Osteocyte (in vitro differentiated cells): ENCODE measurements around the gene ITCH. TPM values are rescaled to one million over a fixed set of nuclear protein-coding genes. Genes with fewer than 3 reads are reported as not detected.
"Not testable (repeated sequence)": the region's sequence is repeated elsewhere in the genome, so short reads cannot be mapped to it uniquely, and the experiment has no call there.

Experiments used
- DNase-seq: peaks from one replicate; pipeline ENCODE4 v3.0.0; 2021; ENCODE audit warnings: mixed read lengths; ENCODE audit not compliant: unreplicated experiment; ENCODE audit errors: extremely low spot score
- H3K27ac Mint-ChIP-seq: one replicate; pipeline ENCODE4 v1.8.0; 2021; ENCODE audit warnings: mild to moderate bottlenecking, mixed read lengths; ENCODE audit not compliant: unreplicated experiment
- H3K27me3 Mint-ChIP-seq: one replicate; pipeline ENCODE4 v1.8.0; 2021; ENCODE audit warnings: mixed read lengths; ENCODE audit not compliant: unreplicated experiment
- H3K36me3 Mint-ChIP-seq: one replicate; pipeline ENCODE4 v1.8.0; 2021; ENCODE audit warnings: mixed read lengths; ENCODE audit not compliant: unreplicated experiment
- H3K4me1 Mint-ChIP-seq: one replicate; pipeline ENCODE4 v1.8.0; 2021; ENCODE audit warnings: mixed read lengths; ENCODE audit not compliant: unreplicated experiment
- H3K4me3 Mint-ChIP-seq: one replicate; pipeline ENCODE4 v1.8.0; 2021; ENCODE audit warnings: mild to moderate bottlenecking, moderate library complexity, mixed read lengths; ENCODE audit not compliant: unreplicated experiment
- H3K9me3 Mint-ChIP-seq: one replicate; pipeline ENCODE4 v1.8.0; 2021; ENCODE audit warnings: mixed read lengths; ENCODE audit not compliant: unreplicated experiment
- CTCF ChIP-seq: fragments of 200-600 bp; sonication (generic); IDR thresholded peaks from 2 replicates; pipeline ENCODE4 v1.5.0; 2021; ENCODE audit warnings: antibody characterized with exemption, mild to moderate bottlenecking, moderate library complexity
- total RNA-seq: library from RNA; stranded (reverse); gene quantifications from 2 replicates; pipeline ENCODE4 v1.2.1, GENCODE V29; 2021

Gene ITCH
- total RNA-seq, 1 donor from 2014 or later, result 55.4 TPM

- Mint-ChIP-seq H3K9me3 (no peaks in the 10 kb centered on the region), H3K36me3 (peaks cover 17% of the 10 kb centered on the region), H3K4me1 (peaks cover 3% of the 10 kb centered on the region), H3K27me3 (no peaks in the 10 kb centered on the region), H3K27ac (no peak overlapping the region), H3K4me3 (no peak overlapping the region)
- DNase-seq, result no peak
- TF ChIP-seq CTCF, result no peak
Observed at GRCh38 chr20:34375977-34376430, 12.9 kb downstream of the ITCH start.

- no peak overlapping the region for H3K27ac Mint-ChIP-seq
- no peaks in the 10 kb centered on the region for H3K27me3 Mint-ChIP-seq
- peaks cover 20% of the 10 kb centered on the region for H3K36me3 Mint-ChIP-seq
- H3K4me3 Mint-ChIP-seq, result no peak overlapping the region
- TF ChIP-seq CTCF, result no peak
- H3K9me3 Mint-ChIP-seq, result no peaks in the 10 kb centered on the region
- peaks cover 3% of the 10 kb centered on the region for H3K4me1 Mint-ChIP-seq
- peak; percentile 57 for DNase-seq
Observed at GRCh38 chr20:34377072-34377847, 14.2 kb downstream of the ITCH start.

DNA sequence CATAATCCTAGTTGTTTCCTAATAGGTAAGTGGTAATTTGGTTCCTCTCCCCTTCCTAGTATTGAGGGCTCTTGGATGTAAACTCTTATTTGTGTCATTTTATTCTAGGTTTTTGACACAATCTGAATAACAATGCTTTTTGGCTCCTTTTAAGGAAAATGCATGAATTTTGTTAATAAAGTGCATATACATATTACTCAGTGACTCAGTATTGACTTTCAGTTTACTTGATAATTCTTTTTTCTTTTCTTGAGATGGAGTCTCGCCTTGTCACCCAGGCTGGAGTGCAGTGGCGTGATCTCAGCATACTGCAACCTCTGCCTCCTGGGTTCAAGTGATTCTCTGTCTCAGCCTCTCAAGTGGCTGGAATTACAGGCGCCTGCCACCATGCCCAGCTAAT is 19.1 kb downstream of the ITCH start:
- Mint-ChIP-seq H3K27me3 (no peaks in the 10 kb centered on the region), H3K36me3 (peaks cover 14% of the 10 kb centered on the region), H3K4me3 (no peak overlapping the region), H3K27ac (no peak overlapping the region), H3K4me1 (peaks cover 17% of the 10 kb centered on the region), H3K9me3 (no peaks in the 10 kb centered on the region)
- DNase-seq, result no peak
- no peak for TF ChIP-seq CTCF

DNA sequence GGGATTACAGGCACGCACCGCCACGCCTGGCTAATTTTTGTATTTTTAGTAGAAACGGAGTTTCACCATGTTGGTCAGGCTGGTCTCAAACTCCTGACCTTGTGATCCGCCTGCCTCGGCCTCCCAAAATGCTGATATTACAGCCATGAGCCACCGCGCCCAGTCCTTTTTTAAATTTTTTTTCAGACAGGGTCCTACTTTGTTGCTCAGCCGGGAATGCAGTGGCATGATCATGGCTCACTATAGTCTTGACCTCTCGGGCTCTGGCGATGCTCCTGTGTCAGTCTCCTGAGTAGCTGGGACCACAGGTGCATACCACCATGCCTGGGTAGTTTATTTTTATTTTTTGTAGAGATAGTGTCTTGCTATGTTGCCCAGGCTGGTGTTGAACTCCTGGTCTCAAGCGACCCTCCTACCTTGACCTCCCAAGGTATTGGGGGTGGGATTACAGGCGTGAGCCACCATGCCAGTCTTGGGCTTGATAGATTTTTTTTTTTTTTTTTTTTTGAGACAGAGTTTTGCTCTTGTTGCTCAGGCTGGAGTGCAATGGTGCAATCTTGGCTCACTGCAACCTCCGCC is 19.9 kb downstream of the ITCH start:
- H3K4me1 Mint-ChIP-seq, result peaks cover 17% of the 10 kb centered on the region
- peak; percentile 59 for DNase-seq
- peaks cover 14% of the 10 kb centered on the region for H3K36me3 Mint-ChIP-seq
- not testable (repeated sequence) for H3K9me3 Mint-ChIP-seq, H3K27ac Mint-ChIP-seq, H3K27me3 Mint-ChIP-seq, H3K4me3 Mint-ChIP-seq

- Mint-ChIP-seq H3K27ac (no peak overlapping the region), H3K9me3 (no peaks in the 10 kb centered on the region), H3K36me3 (peaks cover 16% of the 10 kb centered on the region), H3K27me3 (no peaks in the 10 kb centered on the region), H3K4me3 (no peak overlapping the region), H3K4me1 (peaks cover 26% of the 10 kb centered on the region)
- DNase-seq, result no peak
- TF ChIP-seq CTCF, result no peak
Observed at GRCh38 chr20:34385464-34385863, 22.4 kb downstream of the ITCH start.
